ENCODE results near the gene AMN. TPM values are rescaled to one million over a fixed set of nuclear protein-coding genes. Genes with fewer than 3 reads are reported as not detected.

AMN gene
- polyA plus RNA-seq, 1 of the 3 experiments (the other 2 are of a cell fraction) = 0.03 TPM

- H4K20me1 ChIP-seq (ENCODE audit: insufficient read depth) = peaks cover 6% of the 10 kb centered on the region; the same call in 1 of the 2 replicates
- 96% methylated on average over 4 of the region's 4 CpGs for WGBS (ENCODE audit: low lambda C conversion rate)
- H3K9me2 ChIP-seq = no peaks in the 10 kb centered on the region
Measured at GRCh38 chr14:102935756-102936155, 13.3 kb downstream of the AMN start.

More at GRCh38 chr14:102935756-102936155, 13.3 kb downstream of the AMN start:
- no peaks in the 10 kb centered on the region for H3F3A ChIP-seq (replicated peaks; ENCODE audit: insufficient read depth)
- no peak overlapping the region for H3K4me2 ChIP-seq
- H3K9ac ChIP-seq = no peak overlapping the region
- TF ChIP-seq MEF2A (IDR thresholded peaks at IDR 0.05; ENCODE audit: borderline replicate concordance, low read depth) = no peak
- no peak for TF ChIP-seq MAX (IDR thresholded peaks at IDR 0.05; ENCODE audit: low read depth)
- no peak for TF ChIP-seq RCOR1 (IDR thresholded peaks at IDR 0.05; ENCODE audit: low read length)
- TF ChIP-seq POLR2AphosphoS5 (IDR thresholded peaks at IDR 0.05; ENCODE audit: low read depth, low read length) = no peak
- no peak for TF ChIP-seq RAD21 (IDR thresholded peaks at IDR 0.05; ENCODE audit: low read length)
- no peak for TF ChIP-seq GATA2 (CRISPR knock-in tag; IDR thresholded peaks at IDR 0.05)
- no peak for TF ChIP-seq IRF3 (IDR thresholded peaks at IDR 0.05; ENCODE audit: low read depth, low read length)
- TF ChIP-seq FOXJ3 (CRISPR knock-in tag; IDR thresholded peaks at IDR 0.05) = no peak
- no peak for TF ChIP-seq SMC3 (IDR thresholded peaks at IDR 0.05; ENCODE audit: low read depth, low read length)
- no peak for TF ChIP-seq REST (IDR thresholded peaks at IDR 0.05; ENCODE audit: low read depth, low read length)
- no peak for TF ChIP-seq PBX3 (IDR thresholded peaks at IDR 0.05)
- no peak for TF ChIP-seq ZBTB33 (IDR thresholded peaks at IDR 0.05; ENCODE audit: borderline replicate concordance, low read depth)
- no peak for TF ChIP-seq SIN3A (IDR thresholded peaks at IDR 0.05; ENCODE audit: borderline replicate concordance, low read depth, low read length)
- TF ChIP-seq CTCF (IDR thresholded peaks at IDR 0.05) = no peak
- no peak for TF ChIP-seq JUND (IDR thresholded peaks at IDR 0.05)
- TF ChIP-seq EP300 (IDR thresholded peaks at IDR 0.05; ENCODE audit: borderline replicate concordance in 1 of 2, low read depth in 1 of 2, low read length in 1 of 2) = no peak
- TF ChIP-seq FOXM1 (IDR thresholded peaks at IDR 0.05; ENCODE audit: low read depth) = no peak
- no peaks in the 10 kb centered on the region for H3K27me3 ChIP-seq (ENCODE audit: insufficient read depth)
- H3K36me3 ChIP-seq (replicated peaks in 1 of 2; ENCODE audit: control insufficient read depth in 1 of 2, insufficient read depth in 2 of 2, low read length in 1 of 2) = peaks cover 14 to 57% of the 10 kb centered on the region in 2 experiments
- H3K27ac ChIP-seq (ENCODE audit: low read depth in 2 of 2, low read length in 1 of 2) = no peak overlapping the region
- no peak overlapping the region for H3K4me3 ChIP-seq (ENCODE audit: low read depth in 2 of 2, low read length in 1 of 2)
- DNase-seq = no peak
- H3K79me2 ChIP-seq (ENCODE audit: insufficient read depth) = peaks cover 7% of the 10 kb centered on the region; the same call in 1 of the 2 replicates
- H3K4me1 ChIP-seq (ENCODE audit: control insufficient read depth in 1 of 2, insufficient read depth in 2 of 2, low read depth in 1 of 2, low read length in 1 of 2) = no peaks in the 10 kb centered on the region
- CTCF ChIA-PET = interaction anchor here (0.8 to 1.1 kb wide), 2 partner anchors 17 to 65 kb away, joined by 3 to 4 read pairs; no protein-coding TSS in a partner anchor
- H2AFZ ChIP-seq (ENCODE audit: low read depth) = no peak overlapping the region
- H3K9me3 ChIP-seq = no peaks in the 10 kb centered on the region
- POLR2A ChIA-PET = no interaction called here
